ENCODE results near the gene P2RX4. TPM values are rescaled to one million over a fixed set of nuclear protein-coding genes. Genes with fewer than 3 reads are reported as not detected.
A peak's percentile ranks its signal among the peaks of the same experiment; 100 is the strongest.
"Not testable (repeated sequence)": the region's sequence is repeated elsewhere in the genome, so short reads cannot be mapped to it uniquely, and the experiment has no call there.

Gene P2RX4
- total RNA-seq, 1 donor from 2014 or later = 4.7 TPM

DNA sequence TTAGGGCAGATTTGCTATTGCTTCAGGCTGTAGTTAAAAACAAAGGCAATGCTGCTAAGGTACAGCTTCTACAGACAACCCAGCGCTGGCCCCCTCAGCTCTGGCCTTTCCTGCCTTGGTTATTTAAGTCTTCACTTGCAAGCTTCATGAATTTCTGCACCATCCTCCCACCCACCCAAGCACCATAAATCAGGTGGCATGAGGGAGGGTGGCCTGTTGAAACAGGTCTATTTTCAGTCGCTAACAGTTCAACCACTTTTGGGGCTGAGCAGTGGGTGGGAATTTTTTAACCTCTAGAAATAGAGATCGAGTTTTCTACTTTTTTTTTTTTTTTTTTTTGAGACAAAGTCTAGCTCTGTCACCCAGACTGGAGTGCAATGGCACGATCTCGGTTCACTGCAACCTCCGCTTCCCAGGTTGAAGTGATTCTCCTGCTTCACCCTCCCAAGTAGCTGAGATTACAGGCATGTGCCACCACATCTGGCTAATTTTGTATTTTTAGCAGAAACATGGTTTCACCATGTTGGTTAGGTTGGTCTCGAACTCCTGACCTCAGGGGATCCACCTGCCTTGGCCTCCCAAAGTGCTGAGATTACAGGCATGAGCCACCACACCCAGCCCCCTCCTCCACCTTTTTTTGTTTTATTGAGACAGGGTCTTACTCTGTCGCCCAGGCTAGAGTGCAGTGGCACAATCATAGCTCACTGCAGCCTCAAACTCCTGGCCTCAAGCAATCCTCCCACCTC, 47.9 kb downstream of the P2RX4 start:
- intact Hi-C loops (cut with DNase I); ATAC-seq; DNase-seq (ENCODE audit: missing footprints): not testable (repeated sequence)

DNA sequence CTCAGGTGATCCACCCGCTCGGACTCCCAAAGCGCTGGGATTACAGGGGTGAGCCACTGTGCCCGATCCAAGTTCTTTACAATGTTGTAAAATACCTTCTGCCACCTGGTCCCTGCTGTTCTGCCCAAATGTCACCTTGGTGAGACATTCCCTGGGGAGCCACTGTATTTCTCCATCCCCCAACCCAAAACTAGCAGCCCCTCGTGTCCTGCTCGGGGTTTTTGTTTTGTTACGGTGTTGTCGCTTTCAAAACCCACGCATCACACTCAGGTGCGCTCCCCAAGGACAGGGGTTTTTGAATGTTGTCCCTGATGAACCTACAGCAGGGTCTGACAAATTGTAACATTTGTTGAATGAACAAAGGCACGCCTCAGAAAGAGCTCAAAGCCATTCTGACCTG, 49.1 kb downstream of the P2RX4 start:
- intact Hi-C loops (cut with DNase I) = no loop called here
- ATAC-seq = no peak
- peak; percentile 34 for DNase-seq (ENCODE audit: missing footprints)

DNA sequence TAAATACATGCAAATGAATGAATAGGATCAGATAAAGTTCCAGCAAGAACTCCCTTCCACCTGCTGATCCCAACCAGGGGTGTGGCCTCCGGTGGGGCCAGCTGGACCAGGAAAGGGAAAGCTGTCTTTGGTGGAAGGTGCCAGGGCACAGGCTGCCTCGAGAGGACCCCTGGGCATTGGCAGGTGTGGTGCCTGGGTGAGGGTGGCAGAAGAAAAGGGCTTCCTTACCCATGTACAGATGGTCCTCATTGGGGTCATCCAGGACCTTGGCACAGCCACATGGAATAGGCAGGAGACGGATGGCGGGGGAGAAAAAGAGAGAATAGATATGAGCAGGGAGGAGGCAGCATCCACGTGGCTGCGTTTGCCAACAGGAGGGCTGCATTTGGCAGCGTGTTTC, 50.2 kb downstream of the P2RX4 start:
- no peak for ATAC-seq
- DNase-seq (ENCODE audit: missing footprints) = peak; percentile 7

DNA sequence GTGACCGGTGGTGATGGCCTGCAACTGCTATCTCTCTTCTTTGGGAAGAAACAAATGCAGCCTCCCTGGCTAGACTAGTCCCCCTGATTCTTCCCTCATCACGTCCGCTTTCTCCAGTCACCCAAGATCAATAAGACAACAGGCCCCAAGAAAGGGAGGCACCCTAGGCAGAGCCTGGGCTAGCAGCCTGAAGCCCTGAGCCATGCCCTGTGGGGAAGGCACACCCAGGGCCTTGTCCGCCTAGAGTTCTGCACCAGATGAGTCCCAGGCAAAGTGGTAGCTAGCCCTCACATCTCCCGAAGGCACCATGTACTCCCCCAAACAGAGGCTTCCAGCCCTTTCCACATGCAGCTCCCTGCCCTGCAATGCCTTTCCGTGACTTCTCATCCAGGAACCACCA, 51.5 kb downstream of the P2RX4 start:
- intact Hi-C loops (cut with DNase I) = no loop called here
- DNase-seq (ENCODE audit: missing footprints) = no peak
- ATAC-seq = no peak

More for the DNA sequence above, 50.2 kb downstream of the P2RX4 start:
- intact Hi-C loops (cut with DNase I) = no loop called here

DNA sequence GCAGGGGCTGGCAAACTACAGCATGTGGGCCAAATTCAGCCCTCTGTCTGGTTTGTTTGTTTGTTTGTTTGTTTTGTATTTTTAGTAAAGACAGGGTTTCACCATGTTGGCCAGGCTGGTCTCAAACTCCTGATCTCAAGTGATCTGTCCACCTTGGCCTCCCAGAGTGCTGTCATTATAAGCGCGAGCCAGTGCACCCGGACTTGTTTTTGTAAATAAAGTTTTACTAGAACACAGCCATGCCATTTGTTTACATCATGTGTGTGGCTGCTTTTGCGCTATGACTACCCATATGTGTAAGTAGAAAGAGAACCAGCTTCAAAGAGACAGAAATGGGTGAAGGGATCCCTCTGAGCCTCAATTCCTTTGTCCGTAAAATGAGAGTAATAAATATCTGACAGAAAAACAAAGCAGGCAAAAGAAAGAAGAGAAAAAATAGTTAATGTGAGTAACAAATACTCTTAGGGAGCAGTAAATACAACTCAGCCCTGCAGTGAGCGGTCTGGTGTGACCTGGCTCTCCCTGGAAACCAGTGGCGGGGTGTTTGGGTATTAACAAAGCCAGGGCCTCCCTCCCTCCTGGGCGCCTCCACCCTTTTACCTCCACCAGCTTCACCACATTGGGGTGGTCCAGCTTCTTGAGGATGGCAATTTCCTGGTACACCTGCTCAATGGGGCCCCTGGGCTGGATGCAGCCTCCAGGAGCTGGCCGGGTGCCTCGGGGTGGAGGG, 53.4 kb downstream of the P2RX4 start:
- intact Hi-C loops (cut with DNase I) = no loop called here
- no peak for ATAC-seq
- DNase-seq (ENCODE audit: missing footprints) = peak; percentile 32

DNA sequence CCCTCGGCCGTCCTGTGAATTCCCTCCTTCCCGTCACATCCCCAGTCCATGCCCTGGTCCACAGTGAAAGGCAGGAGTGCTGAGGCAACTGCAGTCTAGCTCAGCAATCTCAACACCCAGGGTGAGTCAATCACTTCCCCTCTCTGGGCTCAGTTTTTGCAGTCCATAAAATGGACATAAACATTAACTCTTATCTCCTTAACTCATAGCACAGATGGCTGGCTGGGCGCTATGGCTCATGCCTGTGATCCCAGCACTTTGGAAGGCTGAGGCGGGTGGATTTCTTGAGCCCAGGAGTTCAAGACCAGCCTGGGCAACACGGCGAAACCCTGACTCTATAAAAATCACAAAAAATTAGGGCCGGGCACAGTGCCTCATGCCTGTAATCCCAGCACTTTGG, 54.2 kb downstream of the P2RX4 start:
- ATAC-seq (no peak), DNase-seq (ENCODE audit: missing footprints) (peak; percentile 7)
- intact Hi-C loops (cut with DNase I) = no loop called here

DNA sequence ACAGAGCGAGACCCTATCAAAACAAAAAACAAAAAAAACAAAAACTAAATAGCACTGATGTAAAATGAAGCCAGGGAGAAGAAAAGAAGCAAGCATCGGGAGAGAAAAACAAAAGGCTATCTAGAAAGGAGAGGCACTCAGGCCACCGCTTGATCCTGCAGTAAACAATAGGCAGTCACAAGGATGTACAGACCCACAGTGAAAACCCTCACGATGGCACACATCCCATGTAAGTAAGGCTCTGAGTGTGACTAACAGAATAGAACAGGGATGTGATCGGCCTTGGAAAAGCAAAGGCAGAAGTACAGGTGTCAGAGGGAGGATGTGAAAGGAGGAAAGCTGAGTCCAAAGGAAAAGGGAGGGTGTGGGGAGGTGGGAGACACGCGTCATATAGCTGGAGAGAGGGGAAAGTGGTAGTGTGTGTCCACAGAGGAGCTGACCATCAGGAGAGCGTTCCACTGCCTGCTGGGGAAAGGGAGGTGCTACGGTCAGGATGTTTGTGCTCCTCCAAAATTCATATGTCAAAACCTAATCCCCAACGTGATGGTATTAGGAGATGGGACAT, 55.1 kb downstream of the P2RX4 start:
- ATAC-seq (no peak), DNase-seq (ENCODE audit: missing footprints) (no peak)
- intact Hi-C loops (cut with DNase I) = no loop called here

DNA sequence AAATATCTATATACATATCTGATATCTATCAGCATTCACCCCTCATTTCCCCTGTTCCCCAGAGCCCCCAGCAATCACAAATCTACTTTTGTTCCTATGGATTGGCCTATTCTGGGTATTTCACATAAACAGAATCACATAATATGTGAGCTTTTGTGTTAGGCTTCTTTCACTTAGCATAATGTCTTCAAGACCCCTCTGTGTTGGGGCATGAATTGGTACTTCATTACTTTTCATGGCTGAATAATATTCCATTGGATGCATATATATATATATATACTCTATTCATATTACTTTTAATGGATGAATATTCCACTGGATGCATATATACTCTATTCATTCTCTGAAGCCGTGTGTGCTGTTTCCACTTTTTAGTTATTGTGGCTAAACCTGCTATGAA, 57.9 kb downstream of the P2RX4 start:
- DNase-seq (ENCODE audit: missing footprints) (no peak), ATAC-seq (no peak)
- intact Hi-C loops (cut with DNase I) = no loop called here

DNA sequence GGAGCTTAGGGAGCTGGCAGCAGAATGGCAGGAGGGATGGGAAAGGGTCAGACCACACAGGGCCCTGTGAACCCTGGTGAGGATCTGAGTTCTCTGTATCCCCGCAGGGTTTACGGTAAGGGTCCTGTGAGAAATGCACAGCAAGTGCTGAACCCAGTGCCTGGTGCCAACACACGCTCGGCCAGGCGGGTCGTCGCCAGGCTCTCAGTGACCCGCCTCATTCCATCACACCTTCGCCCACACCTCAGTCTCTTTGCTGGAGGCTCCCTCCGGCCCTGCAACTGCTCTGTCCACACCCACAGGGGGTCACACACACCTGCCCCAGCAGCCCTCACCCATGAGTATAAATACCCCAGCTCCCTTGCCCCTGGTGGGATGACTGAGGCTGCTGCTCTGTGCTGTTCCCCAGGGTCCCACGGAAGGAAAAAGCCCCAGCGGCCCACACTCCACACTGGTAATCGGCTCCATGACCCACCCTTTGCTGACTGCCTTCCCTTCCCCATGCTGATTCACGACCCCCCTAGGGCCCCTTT, 63.5 kb downstream of the P2RX4 start:
- intact Hi-C loops (cut with DNase I) = no loop called here
- DNase-seq (ENCODE audit: missing footprints) (no peak), ATAC-seq (no peak)

DNA sequence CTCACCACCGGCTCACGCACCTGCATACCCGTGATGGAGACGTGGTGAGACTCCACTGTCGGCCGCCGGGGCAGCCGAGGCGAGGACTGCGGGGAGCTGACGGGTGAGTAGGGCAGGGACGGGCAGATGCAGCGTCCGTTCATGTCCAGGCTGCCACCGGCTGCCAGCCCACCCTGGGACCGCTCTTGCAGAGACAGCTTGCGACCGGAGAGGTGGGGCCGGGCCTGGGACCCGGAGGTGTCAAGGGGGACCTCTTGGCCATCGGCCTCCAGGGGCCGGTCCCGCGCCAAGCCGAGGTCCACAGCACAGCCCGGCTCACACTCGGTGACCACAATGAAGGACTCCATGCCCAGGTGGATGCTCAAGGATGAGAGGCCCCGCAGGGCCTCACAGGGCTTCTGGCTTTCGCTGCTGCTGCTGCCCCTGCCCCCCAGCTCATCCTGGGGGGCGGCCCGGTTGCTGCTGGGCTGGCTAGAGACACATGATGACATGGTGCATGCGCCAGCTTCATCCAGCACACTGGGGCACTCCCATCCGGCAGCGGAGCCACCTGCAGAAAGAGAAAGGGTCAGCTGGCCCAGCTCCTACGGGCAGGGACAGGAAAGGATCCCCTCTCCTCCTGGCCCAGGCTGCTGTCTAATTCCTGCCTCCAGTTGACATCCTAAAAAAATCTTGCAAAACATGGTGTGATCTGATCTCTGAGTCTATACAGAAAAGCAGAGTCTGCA, 64.3 kb downstream of the P2RX4 start:
- DNase-seq (ENCODE audit: missing footprints) = no peak
- intact Hi-C loops (cut with DNase I) = no loop called here
- ATAC-seq = no peak

DNA sequence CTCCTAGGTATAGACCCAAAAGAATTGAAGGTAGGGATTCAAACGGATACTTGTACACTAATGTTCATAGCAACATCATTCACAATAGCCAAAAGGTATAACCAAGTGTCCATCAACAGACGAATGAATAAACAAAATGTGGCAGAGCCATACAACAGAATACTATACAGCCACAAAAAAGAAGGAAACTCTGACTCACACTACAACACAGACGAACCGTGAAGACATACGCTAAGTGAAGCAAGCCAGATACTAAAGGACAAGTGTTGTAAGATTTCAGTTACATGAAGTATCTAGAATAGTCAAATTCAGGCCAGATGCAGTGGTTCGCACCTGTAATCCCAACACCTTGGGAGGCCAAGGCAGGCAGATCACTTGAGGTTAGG, 67.4 kb downstream of the P2RX4 start:
- DNase-seq (ENCODE audit: missing footprints) = no peak
- no peak for ATAC-seq

DNA sequence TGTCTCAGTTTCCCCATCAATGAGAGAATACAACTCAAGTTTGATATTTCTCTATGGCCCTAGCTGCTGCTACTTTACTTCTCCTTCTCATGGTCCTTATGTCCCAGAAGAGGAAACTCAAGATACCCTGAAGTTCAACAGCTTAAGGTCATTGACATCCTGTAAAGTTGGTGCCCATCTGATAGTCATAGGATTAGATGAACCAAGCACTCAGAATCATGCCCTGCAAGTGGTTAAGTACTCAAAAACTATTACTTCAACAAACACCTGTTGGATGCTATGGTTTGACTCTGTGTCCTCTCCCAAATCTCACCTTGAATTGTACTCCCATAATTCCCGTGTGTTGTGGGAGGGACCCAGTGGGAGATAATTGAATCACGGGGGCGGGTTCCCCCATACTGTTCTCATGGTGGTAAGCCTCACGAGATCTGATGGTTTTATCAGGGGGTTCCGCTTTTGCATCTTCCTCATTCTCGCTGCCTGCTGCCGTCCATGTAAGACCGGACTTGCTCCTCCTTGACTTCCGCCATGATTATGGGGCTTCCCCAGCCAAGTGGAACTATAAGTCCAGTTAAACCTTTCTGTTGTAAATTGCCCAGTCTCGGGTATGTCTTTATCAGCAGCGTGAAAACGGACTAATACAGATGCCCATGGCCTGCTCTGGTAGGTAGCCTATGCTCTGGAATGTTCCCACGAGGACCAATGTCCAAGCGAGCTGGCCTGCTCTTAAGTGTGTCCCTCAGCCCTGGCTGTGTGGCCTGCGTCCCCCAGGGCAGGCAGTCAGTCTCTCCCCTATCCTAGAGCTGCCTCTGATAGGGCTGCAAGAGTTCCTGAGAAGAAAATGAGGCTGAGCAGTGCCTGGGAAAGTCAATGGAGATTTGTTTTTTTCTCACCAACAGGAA, 68.5 kb downstream of the P2RX4 start:
- ATAC-seq (no peak), DNase-seq (ENCODE audit: missing footprints) (peak; percentile 67)
- intact Hi-C loops (cut with DNase I) = no loop called here

More for the DNA sequence above, 67.4 kb downstream of the P2RX4 start:
- intact Hi-C loops (cut with DNase I) = no loop called here

DNA sequence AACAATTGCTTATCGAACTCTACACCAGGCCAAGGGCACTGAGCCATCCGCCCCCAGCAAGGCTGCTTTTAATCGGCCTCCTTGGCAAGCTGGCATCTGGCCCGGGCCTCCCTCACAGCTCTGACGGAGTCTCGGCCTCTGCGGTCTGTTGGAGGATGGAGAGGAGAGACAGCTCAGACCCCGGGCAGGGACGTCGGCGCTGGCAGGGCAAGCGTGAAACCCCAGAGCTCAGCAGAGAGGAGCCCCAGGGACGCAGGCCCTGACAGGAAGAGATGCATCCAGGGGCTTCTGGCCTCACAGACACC, 69.1 kb downstream of the P2RX4 start:
- ATAC-seq = peak; percentile 27
- peak; percentile 73 for DNase-seq (ENCODE audit: missing footprints)
- intact Hi-C loops (cut with DNase I) = no loop called here

DNA sequence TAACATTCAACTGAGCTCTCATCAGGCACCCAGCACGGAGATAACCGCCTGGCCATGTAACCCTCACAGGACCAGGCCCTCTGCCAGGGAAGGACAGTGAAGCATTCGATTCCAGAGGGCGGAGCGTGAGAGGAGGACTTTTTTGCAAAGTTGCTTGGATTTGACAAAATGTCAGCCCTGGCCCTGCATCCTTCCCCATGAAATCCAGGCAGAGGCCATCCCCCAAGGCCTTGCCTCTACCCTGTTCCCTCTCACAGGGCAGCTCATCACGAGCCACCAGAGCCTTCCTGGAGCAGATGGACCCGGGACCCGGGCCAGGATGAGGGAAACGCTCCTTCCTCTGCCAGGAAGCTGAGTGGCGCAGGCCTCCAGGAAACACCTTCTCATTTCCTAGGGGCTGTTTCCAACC, 69.6 kb downstream of the P2RX4 start:
- ATAC-seq (peak; percentile 71), DNase-seq (ENCODE audit: missing footprints) (peak; percentile 79)
- intact Hi-C loops (cut with DNase I) = no loop called here

DNA sequence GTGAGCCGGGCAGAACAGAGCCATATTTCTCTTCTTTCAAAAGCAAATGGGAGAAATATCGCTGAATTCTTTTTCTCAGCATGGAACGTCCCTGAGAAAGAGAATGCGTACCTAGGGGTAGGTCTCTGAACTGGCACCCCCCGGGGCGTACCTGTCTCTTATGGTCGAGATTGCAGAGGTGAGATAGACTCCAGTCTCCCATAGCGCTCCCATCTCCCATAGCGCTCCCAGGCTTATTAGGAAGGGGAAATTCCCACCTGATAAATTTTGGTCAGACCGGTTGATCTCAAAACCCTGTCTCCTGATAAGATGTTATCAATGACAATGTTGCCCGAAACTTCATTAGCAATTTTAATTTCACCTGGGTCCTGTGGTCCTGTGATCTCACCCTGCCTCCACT, 70.6 kb downstream of the P2RX4 start:
- ATAC-seq; DNase-seq (ENCODE audit: missing footprints); intact Hi-C loops (cut with DNase I): not testable (repeated sequence)

DNA sequence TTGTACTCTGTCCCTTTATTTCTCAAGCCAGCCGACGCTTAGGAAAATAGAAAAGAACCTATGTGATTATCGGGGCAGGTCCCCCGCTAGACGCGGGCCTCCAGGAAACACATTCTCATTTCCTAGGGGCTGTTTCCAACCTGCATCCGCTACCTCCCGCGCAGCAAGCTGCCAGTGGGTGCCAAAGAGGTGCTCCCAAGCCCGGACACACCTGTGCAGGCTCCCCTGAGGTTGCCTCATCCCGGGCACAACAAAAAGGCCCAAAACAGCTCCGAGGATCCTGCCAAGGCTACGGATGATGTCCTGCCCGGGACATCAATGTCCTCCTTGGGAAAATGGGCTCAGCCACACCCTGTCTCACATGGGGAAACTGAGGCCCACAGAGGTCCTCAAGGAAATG, 71.2 kb downstream of the P2RX4 start:
- intact Hi-C loops (cut with DNase I); ATAC-seq; DNase-seq (ENCODE audit: missing footprints): not testable (repeated sequence)

DNA sequence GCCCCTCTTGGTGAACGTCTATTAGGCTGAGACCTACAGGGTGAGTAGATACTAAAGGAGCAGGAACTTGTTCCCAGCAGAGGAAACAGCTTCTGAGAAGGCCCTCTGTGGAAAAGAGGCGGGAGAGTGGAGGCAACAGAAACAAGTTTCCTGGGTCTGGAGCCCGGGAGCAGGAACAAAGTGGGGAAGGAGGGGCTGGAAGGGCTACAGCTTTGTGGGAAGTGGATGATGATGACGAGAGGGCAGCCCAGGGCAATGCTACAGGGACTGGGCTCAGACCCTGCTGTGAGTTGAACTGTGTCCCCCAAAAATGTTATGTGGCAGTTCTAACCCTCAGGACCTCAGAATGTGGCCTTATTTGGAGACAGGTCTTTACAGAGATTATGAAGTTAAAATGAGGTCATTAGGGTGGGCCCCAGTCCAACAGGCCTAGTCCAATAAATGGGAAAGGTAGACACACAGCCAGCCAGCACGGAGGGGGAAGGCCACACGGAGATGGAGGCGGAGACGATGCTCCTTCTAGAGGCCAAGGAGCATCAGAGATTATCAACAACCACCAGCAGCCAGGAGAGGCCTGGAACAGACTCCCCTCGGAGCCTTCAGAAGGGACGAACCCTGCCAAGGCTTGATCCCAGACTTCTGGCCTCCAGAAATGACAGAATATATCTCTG, 72.3 kb downstream of the P2RX4 start:
- ATAC-seq = peak; percentile 55
- no peak for DNase-seq (ENCODE audit: missing footprints)
- intact Hi-C loops (cut with DNase I) = no loop called here

DNA sequence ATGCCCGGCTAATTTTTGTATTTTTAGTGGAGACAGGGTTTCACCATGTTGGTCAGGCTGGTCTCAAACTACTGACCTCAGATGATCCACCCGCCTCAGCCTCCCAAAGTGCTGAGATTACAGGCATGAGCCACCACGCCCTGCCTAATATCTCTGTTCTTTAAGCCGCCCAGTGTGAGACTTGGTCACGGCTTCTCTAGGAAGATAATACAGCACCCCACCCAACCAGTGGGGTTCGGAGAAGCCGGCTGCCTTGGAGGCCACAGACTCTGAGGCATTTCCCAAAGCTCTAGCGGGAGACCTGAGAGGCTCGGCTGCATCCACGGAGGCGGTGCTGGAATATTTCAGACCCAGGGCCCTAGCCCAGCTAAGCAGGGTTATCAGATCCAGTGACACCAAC, 73.0 kb downstream of the P2RX4 start:
- ATAC-seq; intact Hi-C loops (cut with DNase I); DNase-seq (ENCODE audit: missing footprints): not testable (repeated sequence)

Data from Right ventricle myocardium inferior (tissue), 1 donor.